Heart left ventricle (tissue), 16 donors: ENCODE data around the gene PDXK. TPM values are rescaled to one million over a fixed set of nuclear protein-coding genes. Genes with fewer than 3 reads are reported as not detected.

ENCODE experiments used
- ATAC-seq, 4 donors: fragments of 200-7000 bp; cut with Tn5 transposase; one replicate each; pipeline ENCODE4 v1.9.1; 2020 to 2022; ENCODE audit warnings: moderate library complexity in 4 of 4, mild to moderate bottlenecking in 3 of 4, moderate number of reproducible peaks in 1 of 4
- DNase-seq, 5 donors: peaks; one replicate each; pipeline ENCODE4 v3.0.0-alpha.2; 2020
- H3K27ac ChIP-seq, 12 donors: fragments of 200-600 bp; sonication (generic) in 4 of 12; one replicate each; pipeline versions ENCODE4 v1.5.0 to v1.8.0; 2016 to 2022; ENCODE audit warnings: mild to moderate bottlenecking in 2 of 12
- H3K27me3 ChIP-seq, 9 donors: fragments of 200-600 bp; sonication (generic) in 2 of 9; one replicate each; pipeline versions ENCODE4 v1.5.1 to v1.8.0; 2016 to 2022; ENCODE audit warnings: mild to moderate bottlenecking in 3 of 9
- H3K36me3 ChIP-seq, 9 donors: fragments of 200-600 bp; sonication (generic) in 2 of 9; one replicate each; pipeline versions ENCODE4 v1.5.0 to v1.8.0; 2018 to 2022; ENCODE audit warnings: mild to moderate bottlenecking in 2 of 9
- H3K4me1 ChIP-seq, 12 donors: fragments of 200-600 bp; sonication (generic) in 4 of 12; one replicate each; pipeline versions ENCODE4 v1.5.0 to v1.8.0; 2016 to 2022; ENCODE audit warnings: mild to moderate bottlenecking in 3 of 12
- H3K4me3 ChIP-seq, 12 donors: fragments of 200-600 bp; sonication (generic) in 4 of 12; one replicate each; pipeline versions ENCODE4 v1.5.0 to v1.8.0; 2017 to 2022; ENCODE audit warnings: mild to moderate bottlenecking in 9 of 12, moderate library complexity in 4 of 12
- H3K9me3 ChIP-seq, 12 donors: fragments of 200-600 bp; sonication (generic) in 4 of 12; one replicate each; pipeline versions ENCODE4 v1.5.0 to v1.8.0; 2016 to 2022; ENCODE audit warnings: mild to moderate bottlenecking in 1 of 12
- CTCF ChIP-seq, 12 donors: fragments of 200-600 bp; sonication (generic) in 4 of 12; IDR thresholded peaks; one replicate each; pipeline versions ENCODE4 v1.5.0 to v1.8.0; 2018 to 2022; ENCODE audit warnings: antibody characterized with exemption in 12 of 12, mild to moderate bottlenecking in 5 of 12
- POLR2A ChIP-seq, 2 donors: fragments of 450-650 bp; IDR thresholded peaks; one replicate each; pipeline ENCODE4 v1.6.1; 2017; ENCODE audit warnings: antibody characterized with exemption in 2 of 2, mild to moderate bottlenecking in 2 of 2, moderate library complexity in 2 of 2
- WGBS, 4 donors: extraction: QIAGEN DNeasy Blood & Tissue Kit in 2 of 4; methylation state at CpG; one replicate each; pipeline versions ENCODE4 v1.1.5 to v1.1.7; 2013 to 2018; 5-methylcytosine and 5-hydroxymethylcytosine counted together
- intact Hi-C, 10 donors: fragments of 100-400 bp; cut with DNase I; formaldehyde crosslinking; loops; one replicate each; pipeline versions ENCODE4 v1.11.1 to v1.14.2; 2022
- polyA plus RNA-seq, 2 donors: library from polyadenylated mRNA; stranded (reverse); fragments of 200-250 nt; gene quantifications; one replicate each; pipeline ENCODE4 v1.2.3, GENCODE V29; 2013
- total RNA-seq, 9 donors: library from RNA; depleted of rRNA in 2 of 9; stranded (reverse); fragments of >200 nt in 2 of 9; fragmentation: NEBNext Ultra II Directional in 3 of 9; extraction: Animal tissue kit (Norgen Biotek cat#: 25700) in 3 of 9; gene quantifications; one replicate each; pipeline versions ENCODE4 v1.1.0 to v1.2.4, GENCODE V29; 2016 to 2023
- donor health status: ischemic (EF 13 %, LVEDD 7.1; RV severe dilation, severe dysfunction).
- donor health status: healthy with polysubstance abuse.
- donor health status: DM: no; HTN: yes; CAD: no.
- donor health status: DM: no; HTN: no; CAD: no.
- donor health status: ischemic (EF 25% LVEDD 6.9; RV normal size, moderate dysfunction).
- donor health status: ischemic (EF 25% LVEDD 5.7; RV mildly dilated, moderate dysfunction).
- donor health status: healthy.
- donor health status: DM: yes; HTN: yes; CAD: no.
- donor health status: ischemic (EF 35%, LVEDD 5.7; RV mildly dilated, moderate dysfunction).
- donor health status: nonischemic (EF 11% LVEDD 7.7; RV severe dilation, severe dysfunction).
- donor health status: DM: yes; HTN: yes; CAD: no.
- donor health status: PGD.
- donor health status: ischemic (EF 29% LVEDD 5.4; RV normal size, mild dysfunction).
- donor health status: nonischemic (EF 23%, LVEDD 6.1; RV moderate dilation, normal function).

The PDXK gene
- total and polyA plus RNA-seq, 11 donors: 46.5 to 105 (median 79.7) TPM

DNA sequence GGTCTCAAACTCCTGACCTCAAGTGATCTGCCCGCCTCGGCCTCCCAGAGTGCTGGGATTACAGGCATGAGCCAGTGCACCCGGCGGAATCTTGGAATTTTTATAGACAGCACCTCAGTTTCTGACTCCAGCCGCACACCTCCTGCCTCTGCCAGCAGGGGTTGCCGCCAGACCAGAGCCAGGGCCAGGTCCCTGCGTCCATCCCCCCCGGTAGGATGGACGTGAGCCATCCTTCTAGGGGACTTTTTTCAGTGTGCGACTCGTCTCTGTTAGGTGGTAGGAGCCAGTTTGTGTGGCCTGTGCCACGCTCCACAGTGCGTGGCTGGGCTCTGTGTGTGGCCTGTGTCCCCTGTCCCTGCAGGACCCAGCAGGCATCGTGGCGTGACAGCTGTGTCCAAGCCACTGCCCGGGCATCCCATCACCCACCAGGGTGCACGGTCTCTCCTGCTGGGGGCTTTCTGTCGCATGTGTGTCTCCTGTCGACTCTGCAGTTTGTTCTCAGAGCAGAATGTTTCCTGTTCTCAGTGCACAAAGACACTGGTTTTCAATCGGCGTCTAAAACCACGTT, 41.5 kb downstream of the PDXK start:
- no peak for DNase-seq
- intact Hi-C loops: no loop called here
- Histone ChIP-seq H3K9me3 (peaks cover 0 to 4% (median 0%) of the 10 kb centered on the region in 12 donors), H3K27ac (no peak overlapping the region), H3K36me3 (peaks cover 0 to 71% (median 31%) of the 10 kb centered on the region in 9 donors), H3K4me3 (no peak overlapping the region), H3K4me1 (peaks cover 0 to 21% (median 0%) of the 10 kb centered on the region in 12 donors), H3K27me3 (no peaks in the 10 kb centered on the region)
- WGBS, 4 donors: 88 to 92% (median 89%) methylated on average over 22 of the region's 22 CpGs
- ATAC-seq: no peak
- TF ChIP-seq POLR2A (IDR thresholded peaks at IDR 0.05): no peak
- TF ChIP-seq CTCF (IDR thresholded peaks at IDR 0.05): no peak

- intact Hi-C loops: no loop called here
- no peaks in the 10 kb centered on the region for H3K27me3 ChIP-seq
- peaks cover 0 to 16% (median 0%) of the 10 kb centered on the region in 12 donors for H3K4me1 ChIP-seq
- no peak for ATAC-seq
- no peak for DNase-seq
- TF ChIP-seq CTCF (IDR thresholded peaks at IDR 0.05) (no peak), POLR2A (IDR thresholded peaks at IDR 0.05) (no peak)
- H3K9me3 ChIP-seq: peaks cover 0 to 4% (median 0%) of the 10 kb centered on the region in 12 donors
- H3K4me3 ChIP-seq: no peak overlapping the region
- peaks cover 0 to 57% (median 17%) of the 10 kb centered on the region in 9 donors for H3K36me3 ChIP-seq
- 94 to 95% (median 95%) methylated on average over 18 of the region's 18 CpGs for WGBS, 4 donors
- no peak overlapping the region for H3K27ac ChIP-seq
Observed at GRCh38 chr21:43761886-43762285, 43.0 kb downstream of the PDXK start.

- Histone ChIP-seq H3K4me3 (no peak overlapping the region), H3K9me3 (peaks cover 0 to 4% (median 0%) of the 10 kb centered on the region in 12 donors), H3K36me3 (peaks cover 0 to 51% (median 15%) of the 10 kb centered on the region in 9 donors), H3K27me3 (no peaks in the 10 kb centered on the region), H3K4me1 (peaks cover 0 to 12% (median 0%) of the 10 kb centered on the region in 12 donors), H3K27ac (no peak overlapping the region)
- ATAC-seq: no peak
- TF ChIP-seq CTCF (IDR thresholded peaks at IDR 0.05): no peak
- TF ChIP-seq POLR2A (IDR thresholded peaks at IDR 0.05): no peak
- 94 to 97% (median 96%) methylated on average over 12 to 15 of the region's 15 CpGs for WGBS, 4 donors
- DNase-seq: no peak
- intact Hi-C loops: no loop called here
Observed at GRCh38 chr21:43762303-43763128, 43.6 kb downstream of the PDXK start.

DNA sequence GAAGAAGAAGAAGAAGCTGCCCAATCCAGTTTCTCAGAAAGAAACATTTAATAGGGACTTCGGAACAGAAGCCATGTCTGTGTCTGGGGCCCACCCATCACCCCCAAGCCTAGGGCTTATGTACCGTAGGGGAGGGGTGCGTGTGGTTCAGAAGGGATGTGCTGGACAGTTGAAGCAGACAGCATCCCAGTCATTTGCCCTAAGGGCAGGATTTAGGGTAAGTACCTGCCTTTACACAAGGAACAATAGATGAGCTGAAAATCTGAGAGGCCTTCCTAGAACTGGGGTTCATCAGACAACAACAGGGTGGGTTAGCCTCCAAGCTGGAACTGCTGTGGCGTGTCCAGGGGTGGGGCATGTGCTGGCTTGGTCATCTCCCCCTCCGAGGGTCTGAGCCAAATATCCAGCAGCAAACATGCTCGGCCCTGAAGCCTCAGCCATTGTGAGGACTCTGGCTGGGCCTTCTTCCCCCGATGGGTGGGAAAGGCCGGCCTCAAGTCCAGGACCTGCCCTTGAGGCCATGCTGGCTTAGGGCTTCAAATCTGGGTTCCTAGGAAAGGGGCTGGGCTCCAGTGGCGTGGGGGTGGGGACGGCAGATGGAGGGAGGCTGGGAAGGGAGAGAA, 45.1 kb downstream of the PDXK start:
- DNase-seq (no peak), ATAC-seq (no peak)
- intact Hi-C loops: no loop called here
- no peak overlapping the region for H3K27ac ChIP-seq
- 79 to 91% (median 89%) methylated on average over 10 of the region's 10 CpGs for WGBS, 4 donors
- peaks cover 0 to 4% (median 0%) of the 10 kb centered on the region in 12 donors for H3K9me3 ChIP-seq
- no peaks in the 10 kb centered on the region for H3K27me3 ChIP-seq
- TF ChIP-seq CTCF (IDR thresholded peaks at IDR 0.05): no peak
- H3K36me3 ChIP-seq: peaks cover 0 to 41% (median 5%) of the 10 kb centered on the region in 9 donors
- no peak overlapping the region for H3K4me3 ChIP-seq
- H3K4me1 ChIP-seq: peaks cover 0 to 12% (median 1%) of the 10 kb centered on the region in 12 donors
